Erythroblast (primary cell): ENCODE measurements around the gene FGF12.

Experiments used
- GATA1 ChIP-seq: IDR thresholded peaks from 2 replicates; pipeline ENCODE4 v1.6.1; 2011; ENCODE audit warnings: low read depth, mild to moderate bottlenecking, control low read depth, low read length, moderate library complexity
- POLR2A ChIP-seq: IDR thresholded peaks from 2 replicates; pipeline ENCODE4 v1.6.1; 2011; ENCODE audit warnings: mild to moderate bottlenecking, low read length

- TF ChIP-seq POLR2A (no peak), GATA1 (no peak)
Measured at GRCh38 chr3:192516820-192517219, 210.5 kb downstream of the FGF12 start.
